GM18951 (cell line): ENCODE data around the gene REV3L.

Experiments
- POLR2A ChIP-seq: IDR thresholded peaks from 4 replicates; pipeline ENCODE4 v1.6.1; 2011; ENCODE audit warnings: mild to moderate bottlenecking; ENCODE audit not compliant: insufficient read length, insufficient read depth; ENCODE audit errors: extremely low read depth
- in situ Hi-C: fragments of 300-500 bp; cut with MboI; formaldehyde crosslinking; loops from one replicate; pipeline ENCODE4 v1.12.0; 2022; ENCODE audit warnings: low sequenced_read_pairs, mixed read lengths, inconsistent platforms; ENCODE audit not compliant: unreplicated experiment

Gene REV3L

DNA sequence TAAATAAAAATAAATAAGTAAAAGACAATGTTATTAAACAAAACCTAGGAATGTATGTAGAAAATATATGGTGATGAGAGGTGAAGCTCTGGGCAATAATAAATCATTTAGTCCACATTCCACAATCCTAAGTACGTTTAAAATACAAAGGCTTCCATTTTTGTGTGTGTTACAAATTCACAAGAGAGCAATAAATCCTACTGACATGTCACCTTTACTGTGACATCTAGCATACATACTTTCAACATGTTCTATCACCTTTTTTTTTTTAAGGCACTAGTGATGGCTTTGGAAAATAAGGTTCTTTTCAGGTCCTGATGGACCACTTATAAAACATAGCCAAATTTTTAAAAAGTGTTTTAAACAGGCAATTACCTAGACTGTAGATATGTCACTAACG, 12.0 kb downstream of the REV3L start:
- in situ Hi-C loops: loop anchor here (10.0 kb wide), 1 partner anchor 196 kb away; no protein-coding TSS in a partner anchor

GRCh38 chr6:111469543-111469942, 13.5 kb downstream of the REV3L start:
- TF ChIP-seq POLR2A: no peak
- in situ Hi-C loops: no loop called here

More for the DNA sequence above, 12.0 kb downstream of the REV3L start:
- no peak for TF ChIP-seq POLR2A

GRCh38 chr6:111468329-111469012, 14.5 kb downstream of the REV3L start:
- no peak for TF ChIP-seq POLR2A
- in situ Hi-C loops: no loop called here

GRCh38 chr6:111464184-111464583, 18.8 kb downstream of the REV3L start:
- no peak for TF ChIP-seq POLR2A
- in situ Hi-C loops: no loop called here

GRCh38 chr6:111462770-111463391, 20.1 kb downstream of the REV3L start:
- no peak for TF ChIP-seq POLR2A

DNA sequence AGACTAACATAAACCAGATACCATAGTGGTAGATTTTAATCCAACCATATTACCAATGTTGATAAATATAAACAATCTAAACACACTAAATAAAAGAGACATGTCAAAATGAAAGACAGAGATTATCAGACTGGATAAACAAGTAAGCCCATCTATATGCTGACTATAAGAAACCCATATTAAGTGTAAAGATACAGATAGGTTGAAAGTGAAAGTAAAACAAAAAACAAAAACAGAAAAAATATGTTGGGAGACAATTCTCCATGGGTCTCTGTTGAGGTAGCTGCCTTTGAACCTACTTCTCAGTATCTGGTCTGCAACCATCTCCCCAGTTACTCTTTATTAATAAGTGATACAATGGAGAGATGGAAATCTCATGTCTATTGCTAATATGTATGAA, 21.2 kb downstream of the REV3L start:
- TF ChIP-seq POLR2A: no peak
- in situ Hi-C loops: no loop called here

More at GRCh38 chr6:111462770-111463391, 20.1 kb downstream of the REV3L start:
- in situ Hi-C loops: no loop called here

DNA sequence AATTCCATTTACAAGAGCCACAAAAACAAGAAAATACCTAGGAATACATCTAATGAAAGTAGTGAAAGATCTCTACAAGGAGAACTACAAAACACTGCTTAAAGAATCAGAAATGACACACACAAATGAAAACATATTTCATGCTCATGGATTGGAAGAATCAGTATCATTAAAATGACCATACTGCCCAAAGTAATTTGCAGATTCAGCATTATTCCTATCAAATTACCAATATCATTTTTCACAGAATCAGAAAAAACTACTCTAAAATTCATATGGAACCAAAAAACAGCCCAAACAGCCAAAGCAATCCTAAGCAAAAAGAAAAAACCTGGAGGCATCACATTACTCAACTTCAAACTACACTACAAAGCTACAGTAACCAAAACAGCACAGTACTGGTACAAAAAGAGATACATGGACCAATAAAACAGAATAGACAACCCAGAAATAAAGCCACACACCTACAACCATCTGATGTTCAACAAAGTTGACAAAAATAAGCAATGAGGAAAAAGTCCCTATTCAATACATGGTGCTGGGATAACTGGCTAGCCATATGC, 24.3 kb downstream of the REV3L start:
- in situ Hi-C loops: no loop called here
- TF ChIP-seq POLR2A: no peak

DNA sequence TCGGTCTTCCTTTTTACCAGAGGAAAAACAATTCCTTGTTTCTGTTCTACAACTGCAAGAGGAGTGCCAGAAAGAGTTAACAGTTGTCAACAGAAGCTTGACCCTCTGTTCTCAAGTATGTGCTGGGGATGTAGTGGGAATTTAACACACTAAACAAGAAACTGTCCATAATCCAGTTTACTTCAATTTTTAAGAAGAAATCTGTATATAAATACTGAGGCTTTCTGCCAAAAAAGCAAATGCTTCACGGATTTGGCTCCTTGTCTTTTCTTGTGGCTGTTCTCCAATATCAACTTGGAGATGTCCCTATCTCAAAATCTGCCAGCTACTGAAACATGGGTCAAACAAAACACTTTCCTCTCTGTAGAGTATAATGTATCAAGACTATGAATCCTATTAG, 26.8 kb downstream of the REV3L start:
- no peak for TF ChIP-seq POLR2A
- in situ Hi-C loops: no loop called here

GRCh38 chr6:111450636-111451035, 32.4 kb downstream of the REV3L start:
- no peak for TF ChIP-seq POLR2A
- in situ Hi-C loops: no loop called here

DNA sequence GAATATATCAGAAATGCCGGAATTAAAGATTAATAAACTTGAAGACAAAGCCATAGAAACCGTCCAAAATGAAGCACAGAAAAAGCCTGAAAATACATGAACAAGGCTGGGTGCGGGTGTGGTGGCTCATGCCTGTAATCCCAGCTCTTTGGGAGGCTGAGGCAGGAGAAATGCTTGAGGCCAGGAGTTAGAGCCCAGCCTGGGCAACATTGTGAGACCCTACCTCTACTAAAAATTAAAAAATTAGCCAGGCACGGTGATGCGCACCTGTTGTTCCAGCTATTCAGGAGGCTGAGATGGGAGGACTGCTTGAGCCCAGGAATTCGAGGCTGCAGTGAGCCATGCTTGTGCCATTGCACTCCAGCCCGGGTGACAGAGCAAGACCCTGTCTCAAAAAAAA, 32.9 kb downstream of the REV3L start:
- in situ Hi-C loops: no loop called here
- TF ChIP-seq POLR2A: no peak

DNA sequence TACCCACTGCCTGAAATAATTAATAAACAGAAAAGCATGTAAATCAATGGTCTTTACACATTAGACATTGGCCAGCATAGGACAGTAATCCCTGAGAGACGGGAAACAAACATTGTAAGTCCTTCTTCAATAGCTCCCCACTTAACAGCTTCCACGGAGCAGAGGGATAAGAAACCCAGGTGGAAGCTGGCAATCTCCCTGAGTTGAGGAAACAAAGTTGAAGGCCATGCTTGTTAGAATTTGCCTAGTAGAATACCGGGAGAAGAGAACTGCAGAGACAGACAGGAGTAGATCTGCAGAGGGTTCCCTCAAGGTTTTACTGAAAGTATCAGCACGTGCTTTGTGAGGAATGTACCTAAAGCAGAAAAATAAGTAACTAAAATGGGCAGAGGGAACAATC, 33.9 kb downstream of the REV3L start:
- in situ Hi-C loops: no loop called here
- TF ChIP-seq POLR2A: no peak

GRCh38 chr6:111447051-111447450, 36.0 kb downstream of the REV3L start:
- in situ Hi-C loops: no loop called here
- no peak for TF ChIP-seq POLR2A

DNA sequence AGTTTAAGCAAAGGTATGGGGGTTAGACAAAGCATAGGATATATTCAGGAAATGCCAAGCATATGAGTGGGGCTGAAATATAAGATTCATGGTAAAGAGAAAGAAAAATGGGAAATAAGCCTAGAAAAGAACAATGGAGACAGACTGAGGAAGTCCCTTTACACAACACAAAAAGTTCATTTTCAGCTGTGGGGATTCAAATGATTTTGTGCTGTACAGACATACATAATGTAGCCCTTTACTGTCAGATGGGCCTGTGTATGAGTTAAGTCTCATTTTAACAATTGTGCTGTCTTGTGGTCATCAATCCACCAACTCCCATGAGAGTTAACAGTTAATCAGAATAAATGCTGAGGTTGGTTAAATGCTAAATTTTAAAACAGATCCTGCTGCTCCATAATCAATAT, 37.2 kb downstream of the REV3L start:
- in situ Hi-C loops: no loop called here
- no peak for TF ChIP-seq POLR2A

DNA sequence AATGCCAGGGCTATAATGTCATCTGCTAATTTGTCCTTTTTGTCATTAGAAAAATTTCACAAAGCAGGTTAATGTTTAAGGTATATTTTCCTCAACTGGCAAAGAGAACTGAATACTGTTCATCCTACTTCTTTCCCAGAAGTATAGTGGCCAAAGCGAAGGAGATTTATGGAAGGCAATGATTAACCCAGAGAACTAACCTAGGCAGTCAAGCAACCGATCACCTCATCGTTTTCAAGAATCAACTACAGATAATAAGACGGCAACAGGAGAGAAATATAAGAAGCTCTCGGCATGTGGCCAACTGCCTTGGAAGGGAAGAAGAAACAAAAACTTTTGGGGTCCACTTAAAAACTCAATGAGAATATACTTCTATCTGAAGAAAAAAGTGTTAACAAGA, 38.2 kb downstream of the REV3L start:
- no peak for TF ChIP-seq POLR2A
- in situ Hi-C loops: no loop called here

- TF ChIP-seq POLR2A: no peak
Measured at GRCh38 chr6:111441678-111442243, 41.3 kb downstream of the REV3L start.

More at GRCh38 chr6:111441678-111442243, 41.3 kb downstream of the REV3L start:
- in situ Hi-C loops: no loop called here
